Bronchial epithelial cell (primary cell): ENCODE measurements around the gene TENM4. TPM values are rescaled to one million over a fixed set of nuclear protein-coding genes. Genes with fewer than 3 reads are reported as not detected.

Experiments used
- DNase-seq: peaks from one replicate; pipeline ENCODE4 v3.0.0-alpha.2; 2010; ENCODE audit warnings: low read depth
- FAIRE-seq: peaks from 2 replicates; lab custom pipeline; 2011; peaks lifted over from hg19 to GRCh38; lab: Jason Lieb, UNC
- H3K27me3 ChIP-seq: 2 replicates; pipeline ENCODE4 v1.5.1; 2011; ENCODE audit warnings: low read length; ENCODE audit not compliant: control insufficient read depth, insufficient read depth
- H3K36me3 ChIP-seq: 2 replicates; pipeline ENCODE4 v1.5.1; 2011; ENCODE audit warnings: low read length; ENCODE audit not compliant: control insufficient read depth, insufficient read depth
- H3K4me3 ChIP-seq: 2 replicates; pipeline ENCODE4 v1.5.1; 2011; ENCODE audit warnings: mild to moderate bottlenecking, low read depth, low read length, control low read depth
- total RNA-seq: library from RNA; depleted of rRNA; stranded (reverse); fragments of >200 nt; gene quantifications from 2 replicates; pipeline ENCODE4 v1.2.1, GENCODE V29; 2014
- TF ChIP-seq, protein P1 (sequence below): IDR thresholded peaks from 2 replicates; pipeline ENCODE4 v1.5.1; 2011; ENCODE audit warnings: mild to moderate bottlenecking, moderate library complexity, low read length, control low read depth, inconsistent platforms; ENCODE audit not compliant: insufficient read depth, severe bottlenecking

Gene TENM4
- total RNA-seq, 1 donor from 2014 or later = 6.1 TPM

DNA sequence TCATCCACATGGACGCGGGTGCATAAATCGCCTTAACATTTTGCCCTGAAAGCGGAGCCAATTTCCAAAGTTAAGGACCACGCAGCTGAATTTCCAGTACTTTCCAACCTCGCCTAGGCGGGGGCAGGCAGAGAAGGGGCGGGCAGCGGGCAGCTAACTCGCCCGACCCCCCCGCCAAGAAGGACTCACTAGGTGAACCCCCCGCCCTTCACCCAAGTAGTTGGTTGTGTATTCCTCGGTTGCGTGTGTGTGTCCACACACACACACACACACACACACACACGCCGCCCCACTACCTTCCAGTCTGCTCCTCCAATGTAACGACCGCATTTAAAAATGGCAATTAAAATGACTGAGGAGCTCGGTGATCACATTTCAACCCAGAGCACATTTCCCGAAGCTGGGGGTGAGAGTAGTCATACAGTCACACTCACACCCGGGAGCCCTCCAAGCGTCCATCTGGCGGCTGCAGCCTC, 1.4 kb downstream of the TENM4 start:
- H3K27me3 ChIP-seq = peaks cover 2% of the 10 kb centered on the region
- no peak for DNase-seq
- TF ChIP-seq, protein P1, sequence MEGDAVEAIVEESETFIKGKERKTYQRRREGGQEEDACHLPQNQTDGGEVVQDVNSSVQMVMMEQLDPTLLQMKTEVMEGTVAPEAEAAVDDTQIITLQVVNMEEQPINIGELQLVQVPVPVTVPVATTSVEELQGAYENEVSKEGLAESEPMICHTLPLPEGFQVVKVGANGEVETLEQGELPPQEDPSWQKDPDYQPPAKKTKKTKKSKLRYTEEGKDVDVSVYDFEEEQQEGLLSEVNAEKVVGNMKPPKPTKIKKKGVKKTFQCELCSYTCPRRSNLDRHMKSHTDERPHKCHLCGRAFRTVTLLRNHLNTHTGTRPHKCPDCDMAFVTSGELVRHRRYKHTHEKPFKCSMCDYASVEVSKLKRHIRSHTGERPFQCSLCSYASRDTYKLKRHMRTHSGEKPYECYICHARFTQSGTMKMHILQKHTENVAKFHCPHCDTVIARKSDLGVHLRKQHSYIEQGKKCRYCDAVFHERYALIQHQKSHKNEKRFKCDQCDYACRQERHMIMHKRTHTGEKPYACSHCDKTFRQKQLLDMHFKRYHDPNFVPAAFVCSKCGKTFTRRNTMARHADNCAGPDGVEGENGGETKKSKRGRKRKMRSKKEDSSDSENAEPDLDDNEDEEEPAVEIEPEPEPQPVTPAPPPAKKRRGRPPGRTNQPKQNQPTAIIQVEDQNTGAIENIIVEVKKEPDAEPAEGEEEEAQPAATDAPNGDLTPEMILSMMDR = no peak
- no peaks in the 10 kb centered on the region for H3K36me3 ChIP-seq
- FAIRE-seq = no peak
- peak overlapping the region; percentile 63 for H3K4me3 ChIP-seq

DNA sequence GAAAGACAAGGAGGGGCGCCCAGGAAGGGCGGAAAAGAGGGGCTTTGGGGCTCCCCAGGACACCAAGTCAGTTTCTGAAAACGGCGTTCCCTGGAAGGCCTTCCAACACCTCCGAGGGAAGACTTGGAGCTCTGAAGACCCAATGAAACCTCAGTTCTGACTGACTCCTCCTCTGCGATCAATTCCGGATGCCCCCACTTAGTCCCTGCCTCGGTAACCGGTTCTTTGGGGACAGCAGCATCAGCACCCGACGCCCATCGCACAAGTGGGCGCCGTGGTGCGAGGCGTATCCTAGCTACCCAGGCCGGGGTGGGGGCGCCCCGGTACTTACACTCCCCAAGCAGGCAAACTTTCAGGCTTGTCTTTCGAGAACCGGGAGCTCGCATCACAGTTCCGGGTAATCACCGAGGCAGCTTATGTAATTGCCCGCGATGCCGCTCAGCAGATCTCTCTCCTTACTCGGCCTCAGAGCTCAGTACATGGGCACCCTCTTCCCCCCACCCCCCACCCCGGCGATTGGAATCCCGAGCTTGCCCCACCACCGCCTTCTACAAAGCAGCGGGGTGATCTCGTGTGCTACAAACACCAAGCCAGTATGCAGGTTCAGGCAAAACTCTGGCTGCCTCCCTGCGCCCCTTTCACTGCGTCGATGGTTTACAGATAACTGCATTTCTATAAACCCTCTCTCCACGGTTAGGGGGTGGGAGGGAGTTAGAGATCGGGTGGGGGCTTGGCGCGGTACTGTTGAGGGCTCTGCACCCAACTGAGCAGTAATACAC, 2.0 kb downstream of the TENM4 start:
- peaks cover 2% of the 10 kb centered on the region for H3K27me3 ChIP-seq

DNA sequence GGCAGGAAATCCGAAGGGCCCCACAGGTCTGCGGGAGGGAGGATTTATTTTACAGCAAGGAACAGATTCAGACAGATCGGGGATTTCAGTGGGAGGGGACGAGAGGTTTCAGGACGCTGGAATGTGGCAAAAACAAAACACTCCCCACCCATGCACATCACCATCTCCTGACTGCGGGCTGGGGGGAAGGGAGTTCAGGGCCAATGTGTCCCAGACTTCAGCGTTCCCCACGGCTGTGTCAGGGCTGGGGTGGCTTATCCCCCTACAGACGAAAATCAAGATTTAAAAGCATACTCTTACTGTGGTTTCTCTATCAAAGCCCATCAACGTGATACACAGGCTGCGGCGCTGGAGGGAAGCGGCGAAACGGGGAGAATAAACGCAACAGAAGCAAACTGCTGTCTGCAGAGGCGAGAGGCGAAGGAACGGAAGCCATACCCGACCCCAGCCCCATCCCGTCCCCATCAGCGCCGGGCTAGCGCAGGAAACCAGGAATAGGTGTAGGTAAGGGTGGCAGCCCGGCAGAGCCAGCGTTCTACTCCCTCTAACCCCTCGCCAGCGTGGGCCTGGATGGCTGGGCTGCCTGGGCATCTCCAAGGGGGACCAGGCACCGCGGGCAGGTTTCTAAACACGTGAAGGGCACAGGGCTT, 2.7 kb downstream of the TENM4 start:
- FAIRE-seq = no peak
- peak; percentile 52 for DNase-seq
- Histone ChIP-seq H3K27me3 (peaks cover 2% of the 10 kb centered on the region), H3K4me3 (peak overlapping the region; percentile 63), H3K36me3 (no peaks in the 10 kb centered on the region)
- TF ChIP-seq, protein P1 = no peak

More for the DNA sequence above, 2.0 kb downstream of the TENM4 start:
- TF ChIP-seq, protein P1 = no peak
- DNase-seq (no peak), FAIRE-seq (no peak)
- Histone ChIP-seq H3K36me3 (no peaks in the 10 kb centered on the region), H3K4me3 (peak overlapping the region; percentile 63)

DNA sequence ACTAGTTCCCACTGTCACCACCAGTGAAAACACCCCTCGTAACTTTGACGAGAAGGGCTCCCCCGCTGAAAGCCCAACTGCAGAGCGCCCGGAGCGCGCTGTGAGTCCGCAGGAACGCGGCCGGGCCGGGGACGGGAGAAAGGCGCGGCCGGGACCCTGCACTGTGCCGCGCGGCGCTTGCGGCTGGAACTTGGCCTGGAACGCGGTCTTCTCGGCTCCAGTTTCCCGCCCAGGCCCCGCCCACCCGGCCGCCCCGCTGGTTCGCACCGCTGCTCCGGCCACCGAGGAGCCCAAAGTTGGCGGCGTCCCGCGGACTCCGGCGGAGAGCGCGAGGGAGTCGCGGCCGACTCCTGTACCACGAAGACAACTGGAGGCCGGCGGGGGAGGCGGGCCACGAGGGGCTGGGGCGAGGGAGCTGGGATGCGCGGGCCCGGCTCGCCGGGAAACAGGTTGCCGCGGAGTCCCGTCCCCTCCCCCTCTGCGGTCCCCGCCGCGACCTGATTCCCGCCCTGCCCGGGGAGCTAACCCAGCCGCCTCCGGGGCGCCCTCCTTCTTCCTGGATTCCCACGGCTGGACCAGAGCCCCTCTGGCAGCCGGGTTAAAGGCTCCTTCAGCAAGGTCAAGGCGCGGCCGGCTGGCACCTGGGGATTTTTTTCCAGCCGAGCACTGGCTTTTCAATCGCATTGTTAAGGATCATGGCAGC, 3.4 kb downstream of the TENM4 start:
- Histone ChIP-seq H3K4me3 (peak overlapping the region; percentile 63), H3K27me3 (peaks cover 2% of the 10 kb centered on the region), H3K36me3 (no peaks in the 10 kb centered on the region)
- DNase-seq = no peak
- TF ChIP-seq, protein P1 = no peak
- FAIRE-seq = no peak

DNA sequence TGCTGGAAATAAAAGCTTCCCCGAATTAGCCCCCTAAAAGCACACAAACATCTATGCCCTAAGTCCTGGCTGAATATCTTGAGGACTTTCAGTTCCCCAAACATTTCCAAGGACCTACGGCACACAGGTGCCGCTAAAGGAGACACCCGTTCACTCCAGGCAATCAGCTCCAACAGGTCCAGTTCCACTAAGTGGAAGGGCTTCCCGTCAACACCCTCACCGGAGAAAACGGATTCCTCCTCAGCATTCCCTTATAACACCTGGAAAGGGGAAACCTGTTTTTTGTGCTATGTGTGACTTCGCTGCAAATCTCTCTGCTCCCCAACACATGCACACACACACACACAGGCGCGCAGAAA, 3.9 kb downstream of the TENM4 start:
- peaks cover 2% of the 10 kb centered on the region for H3K27me3 ChIP-seq
- no peak for FAIRE-seq
- TF ChIP-seq, protein P1 = no peak
- no peaks in the 10 kb centered on the region for H3K36me3 ChIP-seq
- DNase-seq = no peak
- peak overlapping the region; percentile 63 for H3K4me3 ChIP-seq
